ENCODE data around the gene EGF.

GRCh38 chr4:109955146-109955545, 42.5 kb downstream of the EGF start:
- no peak for TF ChIP-seq CTCF (IDR thresholded peaks at IDR 0.05)
- TF ChIP-seq POLR2A (IDR thresholded peaks at IDR 0.05) = no peak
